Astrocyte (in vitro differentiated cells and primary cell): ENCODE data around the gene FOXJ3. TPM values are rescaled to one million over a fixed set of nuclear protein-coding genes. Genes with fewer than 3 reads are reported as not detected.
A peak's percentile ranks its signal among the peaks of the same experiment; 100 is the strongest.

Experiments
- DNase-seq: peaks from one replicate; pipeline ENCODE4 v3.0.0-alpha.2; 2010; ENCODE audit warnings: low read depth
- FAIRE-seq: peaks from 2 replicates; lab custom pipeline; 2011; peaks lifted over from hg19 to GRCh38; lab: Jason Lieb, UNC
- H2AFZ ChIP-seq: 2 replicates; pipeline ENCODE4 v1.6.0; 2012; ENCODE audit warnings: low read depth, low read length, inconsistent platforms
- H3K27ac ChIP-seq: 2 replicates; pipeline ENCODE4 v1.5.1; 2011; ENCODE audit warnings: low read depth, low read length, inconsistent platforms
- H3K27me3 ChIP-seq: 2 replicates; pipeline ENCODE4 v1.6.0; 2011; ENCODE audit warnings: low read length, inconsistent platforms; ENCODE audit not compliant: insufficient read depth
- H3K36me3 ChIP-seq: 2 replicates; pipeline ENCODE4 v1.5.1; 2011; ENCODE audit warnings: low read length, inconsistent platforms; ENCODE audit not compliant: insufficient read depth
- H3K4me1 ChIP-seq: 2 replicates; pipeline ENCODE4 v1.5.1; 2011; ENCODE audit warnings: low read length, inconsistent platforms; ENCODE audit not compliant: insufficient read depth
- H3K4me2 ChIP-seq: 2 replicates; pipeline ENCODE4 v1.6.0; 2012; ENCODE audit warnings: low read length, inconsistent platforms
- H3K4me3 ChIP-seq: 2 replicates; pipeline ENCODE4 v1.5.1; 2011; ENCODE audit warnings: low read depth, mild to moderate bottlenecking, low read length, inconsistent platforms; ENCODE audit not compliant: insufficient read depth
- H3K79me2 ChIP-seq: 2 replicates; pipeline ENCODE4 v1.6.0; 2012; ENCODE audit warnings: mild to moderate bottlenecking, low read length, inconsistent platforms; ENCODE audit not compliant: insufficient read depth
- H3K9ac ChIP-seq: 2 replicates; pipeline ENCODE4 v1.6.0; 2012; ENCODE audit warnings: mild to moderate bottlenecking, low read length, inconsistent platforms
- H3K9me3 ChIP-seq: 2 replicates; pipeline ENCODE4 v1.5.1; 2012; ENCODE audit warnings: low read depth, mild to moderate bottlenecking, low read length, inconsistent platforms; ENCODE audit not compliant: insufficient read depth
- H4K20me1 ChIP-seq: 2 replicates; pipeline ENCODE4 v1.6.0; 2012; ENCODE audit warnings: low read length, inconsistent platforms; ENCODE audit not compliant: insufficient read depth
- H3K27ac Mint-ChIP-seq: one replicate; pipeline ENCODE4 v1.8.0; 2021; ENCODE audit warnings: mild to moderate bottlenecking, mixed read lengths; ENCODE audit not compliant: unreplicated experiment
- H3K27me3 Mint-ChIP-seq: one replicate; pipeline ENCODE4 v1.8.0; 2021; ENCODE audit warnings: low read depth, mixed read lengths; ENCODE audit not compliant: unreplicated experiment
- H3K36me3 Mint-ChIP-seq: one replicate; pipeline ENCODE4 v1.8.0; 2021; ENCODE audit warnings: low read depth, mixed read lengths; ENCODE audit not compliant: unreplicated experiment
- H3K4me1 Mint-ChIP-seq: one replicate; pipeline ENCODE4 v1.8.0; 2021; ENCODE audit warnings: low read depth, mixed read lengths; ENCODE audit not compliant: unreplicated experiment
- H3K4me3 Mint-ChIP-seq: one replicate; pipeline ENCODE4 v1.8.0; 2021; ENCODE audit warnings: mild to moderate bottlenecking, moderate library complexity, mixed read lengths; ENCODE audit not compliant: unreplicated experiment
- H3K9me3 Mint-ChIP-seq: one replicate; pipeline ENCODE4 v1.8.0; 2021; ENCODE audit warnings: mild to moderate bottlenecking, mixed read lengths; ENCODE audit not compliant: unreplicated experiment
- CTCF ChIP-seq: IDR thresholded peaks from 2 replicates; pipeline ENCODE4 v1.5.1; 2011; ENCODE audit warnings: low read depth, mild to moderate bottlenecking, inconsistent platforms, low read length, moderate library complexity; ENCODE audit not compliant: insufficient read depth
- EZH2 ChIP-seq: IDR thresholded peaks from 2 replicates; pipeline ENCODE4 v1.6.1; 2012; ENCODE audit warnings: mild to moderate bottlenecking, low read length, inconsistent platforms; ENCODE audit not compliant: insufficient read depth
- total RNA-seq: library from RNA; stranded (reverse); gene quantifications from 2 replicates; pipeline ENCODE4 v1.2.1, GENCODE V29; 2021

The FOXJ3 gene
- total RNA-seq, 1 donor from 2014 or later, result 41.9 TPM

- Histone ChIP-seq H3K4me1 (peaks cover 2% of the 10 kb centered on the region), H3K9ac (no peak overlapping the region), H3K36me3 (no peaks in the 10 kb centered on the region), H3K4me2 (no peak overlapping the region), H3K27me3 (no peaks in the 10 kb centered on the region), H3K27ac (no peak overlapping the region), H3K79me2 (peaks cover 27% of the 10 kb centered on the region), H3K9me3 (no peaks in the 10 kb centered on the region), H3K4me3 (no peak overlapping the region), H2AFZ (no peak overlapping the region), H4K20me1 (peaks cover 12% of the 10 kb centered on the region)
- H3K36me3 Mint-ChIP-seq, result peaks cover 2% of the 10 kb centered on the region
- no peaks in the 10 kb centered on the region for H3K9me3 Mint-ChIP-seq
- peaks cover 20% of the 10 kb centered on the region for H3K4me1 Mint-ChIP-seq
- H3K4me3 Mint-ChIP-seq, result no peak overlapping the region
- H3K27me3 Mint-ChIP-seq, result no peaks in the 10 kb centered on the region
- no peak overlapping the region for H3K27ac Mint-ChIP-seq
- no peak for DNase-seq
- FAIRE-seq, result no peak
- TF ChIP-seq EZH2 (no peak), CTCF (no peak)
These were observed 106.1 kb downstream of the FOXJ3 start for GRCh38 chr1:42228938-42229337.

GRCh38 chr1:42223036-42223435 is 112.0 kb downstream of the FOXJ3 start:
- Mint-ChIP-seq H3K4me3 (no peak overlapping the region), H3K4me1 (peaks cover 28% of the 10 kb centered on the region), H3K36me3 (no peaks in the 10 kb centered on the region), H3K9me3 (no peaks in the 10 kb centered on the region), H3K27ac (no peak overlapping the region), H3K27me3 (no peaks in the 10 kb centered on the region)
- Histone ChIP-seq H3K9me3 (no peaks in the 10 kb centered on the region), H3K36me3 (no peaks in the 10 kb centered on the region), H3K27me3 (no peaks in the 10 kb centered on the region), H2AFZ (no peak overlapping the region), H3K27ac (no peak overlapping the region), H3K4me3 (no peak overlapping the region), H3K79me2 (peaks cover 8% of the 10 kb centered on the region), H3K9ac (no peak overlapping the region), H4K20me1 (peaks cover 42% of the 10 kb centered on the region), H3K4me2 (no peak overlapping the region), H3K4me1 (peaks cover 9% of the 10 kb centered on the region)
- TF ChIP-seq EZH2, result no peak
- TF ChIP-seq CTCF, result no peak
- no peak for FAIRE-seq
- DNase-seq, result no peak

- Histone ChIP-seq H3K9ac (no peak overlapping the region), H3K36me3 (no peaks in the 10 kb centered on the region), H3K79me2 (peaks cover 8% of the 10 kb centered on the region), H3K4me1 (peaks cover 9% of the 10 kb centered on the region), H4K20me1 (peaks cover 50% of the 10 kb centered on the region), H3K4me3 (no peak overlapping the region), H3K27ac (peak overlapping the region; percentile 35), H3K9me3 (no peaks in the 10 kb centered on the region), H3K27me3 (no peaks in the 10 kb centered on the region), H2AFZ (no peak overlapping the region), H3K4me2 (peak overlapping the region; percentile 68)
- Mint-ChIP-seq H3K36me3 (no peaks in the 10 kb centered on the region), H3K27ac (peak overlapping the region; percentile 2), H3K9me3 (no peaks in the 10 kb centered on the region), H3K4me3 (no peak overlapping the region), H3K27me3 (no peaks in the 10 kb centered on the region), H3K4me1 (peaks cover 31% of the 10 kb centered on the region)
- FAIRE-seq (peak; percentile 95), DNase-seq (peak; percentile 97)
- no peak for TF ChIP-seq EZH2
- TF ChIP-seq CTCF, result no peak
These were observed 113.0 kb downstream of the FOXJ3 start for GRCh38 chr1:42221952-42222606.
